Peyer's patch (tissue), 4 donors: ENCODE results near the gene CHCT1. TPM values are rescaled to one million over a fixed set of nuclear protein-coding genes. Genes with fewer than 3 reads are reported as not detected.
"Not testable (repeated sequence)": the region's sequence is repeated elsewhere in the genome, so short reads cannot be mapped to it uniquely, and the experiment has no call there.

Experiments
- DNase-seq, 3 donors: peaks; one replicate each; pipeline ENCODE4 v3.0.0-alpha.2; 2017 to 2019
- H3K27ac ChIP-seq, 4 donors: fragments of 200-600 bp; sonication (generic); one replicate each; pipeline ENCODE4 v1.5.1; 2016 to 2019
- H3K27me3 ChIP-seq, 2 donors: fragments of 200-600 bp; sonication (generic); one replicate each; pipeline ENCODE4 v1.5.1; 2019
- H3K36me3 ChIP-seq, 3 donors: fragments of 200-600 bp; sonication (generic); one replicate each; pipeline ENCODE4 v1.5.1; 2016 to 2019
- H3K4me1 ChIP-seq, 4 donors: fragments of 200-600 bp; sonication (generic); one replicate each; pipeline ENCODE4 v1.5.1; 2016 to 2019
- H3K4me3 ChIP-seq, 4 donors: fragments of 200-600 bp; sonication (generic); 1 replicate in 3 of 4; 2 replicates in 1 of 4; pipeline ENCODE4 v1.5.1; 2016 to 2019; ENCODE audit warnings: mild to moderate bottlenecking in 1 of 4
- H3K9me3 ChIP-seq, 4 donors: fragments of 200-600 bp; sonication (generic); one replicate each; pipeline ENCODE4 v1.5.1; 2016 to 2019; ENCODE audit warnings: mild to moderate bottlenecking in 1 of 4
- POLR2A ChIP-seq, 2 donors: fragments of 450-650 bp; IDR thresholded peaks; one replicate each; pipeline ENCODE4 v1.5.1; 2017; ENCODE audit warnings: antibody characterized with exemption in 2 of 2, mild to moderate bottlenecking in 2 of 2, moderate library complexity in 2 of 2
- total RNA-seq, 4 donors: library from RNA; depleted of rRNA; stranded (reverse); fragments of >200 nt; gene quantifications; one replicate each; pipeline ENCODE4 v1.1.0, GENCODE V29; 2016
- TF ChIP-seq, protein P1 (sequence below), 6 experiments: fragments of 450-650 bp in 4 of 6; fragments of 200-600 bp in 2 of 6; sonication (generic) in 1 of 6; IDR thresholded peaks; one replicate each; pipeline ENCODE4 v1.5.1; 2017 to 2019; ENCODE audit warnings: antibody characterized with exemption in 6 of 6, mild to moderate bottlenecking in 3 of 6, moderate library complexity in 1 of 6

The CHCT1 gene
- total RNA-seq, 4 donors from 2014 or later = not detected

DNA sequence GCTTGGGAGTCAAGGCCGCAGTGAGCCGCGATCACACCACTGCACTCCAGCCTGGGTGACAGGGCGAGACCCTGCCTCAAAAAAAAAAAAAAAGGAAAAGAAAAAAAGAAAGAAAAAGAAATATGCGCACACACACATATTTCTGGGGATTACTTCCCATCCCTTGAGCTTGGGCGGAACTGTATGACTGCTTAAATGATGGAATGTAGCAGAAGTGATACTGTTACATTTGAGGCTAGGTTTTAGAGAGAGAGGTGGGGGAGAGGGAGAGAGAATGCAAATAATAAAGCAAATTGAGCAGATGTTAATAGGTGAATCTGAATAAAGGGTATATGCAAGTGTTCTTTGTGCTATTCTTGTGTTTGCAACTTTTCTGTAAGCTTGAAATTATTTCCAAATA, 18.3 kb upstream of the CHCT1 start:
- H3K9me3 ChIP-seq = no peaks in the 10 kb centered on the region
- DNase-seq = no peak
- no peaks in the 10 kb centered on the region for H3K36me3 ChIP-seq
- TF ChIP-seq, protein P1, sequence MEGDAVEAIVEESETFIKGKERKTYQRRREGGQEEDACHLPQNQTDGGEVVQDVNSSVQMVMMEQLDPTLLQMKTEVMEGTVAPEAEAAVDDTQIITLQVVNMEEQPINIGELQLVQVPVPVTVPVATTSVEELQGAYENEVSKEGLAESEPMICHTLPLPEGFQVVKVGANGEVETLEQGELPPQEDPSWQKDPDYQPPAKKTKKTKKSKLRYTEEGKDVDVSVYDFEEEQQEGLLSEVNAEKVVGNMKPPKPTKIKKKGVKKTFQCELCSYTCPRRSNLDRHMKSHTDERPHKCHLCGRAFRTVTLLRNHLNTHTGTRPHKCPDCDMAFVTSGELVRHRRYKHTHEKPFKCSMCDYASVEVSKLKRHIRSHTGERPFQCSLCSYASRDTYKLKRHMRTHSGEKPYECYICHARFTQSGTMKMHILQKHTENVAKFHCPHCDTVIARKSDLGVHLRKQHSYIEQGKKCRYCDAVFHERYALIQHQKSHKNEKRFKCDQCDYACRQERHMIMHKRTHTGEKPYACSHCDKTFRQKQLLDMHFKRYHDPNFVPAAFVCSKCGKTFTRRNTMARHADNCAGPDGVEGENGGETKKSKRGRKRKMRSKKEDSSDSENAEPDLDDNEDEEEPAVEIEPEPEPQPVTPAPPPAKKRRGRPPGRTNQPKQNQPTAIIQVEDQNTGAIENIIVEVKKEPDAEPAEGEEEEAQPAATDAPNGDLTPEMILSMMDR (IDR thresholded peaks at IDR 0.05) = no peak
- TF ChIP-seq POLR2A (IDR thresholded peaks at IDR 0.05) = no peak
- H3K27ac ChIP-seq = no peak overlapping the region
- H3K4me1 ChIP-seq = no peaks in the 10 kb centered on the region
- H3K4me3 ChIP-seq = no peak overlapping the region
- H3K27me3 ChIP-seq = no peaks in the 10 kb centered on the region

GRCh38 chr17:60406887-60407286, 15.4 kb upstream of the CHCT1 start:
- H3K4me3 ChIP-seq = no peak overlapping the region
- DNase-seq = no peak
- no peaks in the 10 kb centered on the region for H3K27me3 ChIP-seq
- no peaks in the 10 kb centered on the region for H3K9me3 ChIP-seq
- no peak overlapping the region for H3K27ac ChIP-seq
- H3K36me3 ChIP-seq = no peaks in the 10 kb centered on the region
- no peaks in the 10 kb centered on the region for H3K4me1 ChIP-seq
- no peak for TF ChIP-seq POLR2A (IDR thresholded peaks at IDR 0.05)
- TF ChIP-seq, protein P1 (IDR thresholded peaks at IDR 0.05) = no peak

- Histone ChIP-seq H3K27me3 (no peaks in the 10 kb centered on the region), H3K27ac (no peak overlapping the region), H3K36me3 (no peaks in the 10 kb centered on the region), H3K9me3 (no peaks in the 10 kb centered on the region), H3K4me3 (no peak overlapping the region), H3K4me1 (no peaks in the 10 kb centered on the region)
- no peak for TF ChIP-seq POLR2A (IDR thresholded peaks at IDR 0.05)
- TF ChIP-seq, protein P1 (IDR thresholded peaks at IDR 0.05) = no peak
- no peak for DNase-seq
Observed at GRCh38 chr17:60410001-60410400, 12.3 kb upstream of the CHCT1 start.

DNA sequence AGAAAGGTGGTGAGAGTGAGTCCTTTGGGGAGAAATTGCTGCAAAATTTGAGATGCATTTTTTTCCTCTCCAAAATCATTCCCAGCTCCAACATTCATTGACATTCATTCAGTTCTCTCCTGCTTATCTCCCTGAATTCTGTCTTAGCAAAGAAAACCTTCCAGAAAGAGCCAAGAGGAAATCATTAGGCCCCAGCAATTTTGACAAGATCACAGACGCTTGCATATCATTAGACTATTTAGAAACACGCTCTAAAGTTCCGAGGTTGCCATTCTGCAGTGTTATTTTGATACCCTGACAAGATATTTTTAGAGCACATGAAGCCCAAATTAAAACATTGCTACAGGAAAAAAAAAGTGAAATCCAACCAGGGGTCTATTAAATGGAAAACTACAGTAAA, 9.6 kb upstream of the CHCT1 start:
- H3K36me3 ChIP-seq = no peaks in the 10 kb centered on the region
- H3K9me3 ChIP-seq = no peaks in the 10 kb centered on the region
- DNase-seq = no peak
- TF ChIP-seq POLR2A (IDR thresholded peaks at IDR 0.05) = no peak
- TF ChIP-seq, protein P1 (IDR thresholded peaks at IDR 0.05) = no peak
- H3K27ac ChIP-seq = no peak overlapping the region
- H3K27me3 ChIP-seq = no peaks in the 10 kb centered on the region
- H3K4me3 ChIP-seq = no peak overlapping the region
- H3K4me1 ChIP-seq = no peaks in the 10 kb centered on the region

DNA sequence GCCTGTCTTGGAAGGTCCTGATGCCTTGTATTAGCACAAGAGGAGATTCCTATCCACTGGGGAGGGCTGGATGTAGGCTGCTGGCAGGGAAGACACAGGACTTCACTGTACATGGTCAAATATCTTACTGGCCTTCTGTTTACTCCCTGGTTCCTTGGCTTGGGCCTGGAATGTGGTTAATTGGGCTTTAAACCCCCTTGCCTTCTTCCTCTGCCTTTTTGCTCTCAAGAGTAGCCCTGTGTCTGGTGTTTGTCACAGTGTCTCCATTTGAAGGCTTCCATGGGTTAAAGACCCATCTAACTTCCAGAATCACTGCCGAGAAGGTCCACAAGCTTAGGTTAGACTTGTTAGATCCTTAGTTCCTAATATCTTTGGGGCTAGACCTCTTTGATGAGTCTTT, 7.1 kb upstream of the CHCT1 start:
- no peak for DNase-seq
- Histone ChIP-seq H3K36me3 (no peaks in the 10 kb centered on the region), H3K4me1 (no peaks in the 10 kb centered on the region), H3K9me3 (no peaks in the 10 kb centered on the region), H3K27me3 (no peaks in the 10 kb centered on the region), H3K27ac (no peak overlapping the region), H3K4me3 (no peak overlapping the region)
- TF ChIP-seq, protein P1 (IDR thresholded peaks at IDR 0.05) = no peak
- TF ChIP-seq POLR2A (IDR thresholded peaks at IDR 0.05) = no peak

GRCh38 chr17:60416368-60416925, 5.8 kb upstream of the CHCT1 start:
- Histone ChIP-seq H3K4me3 (no peak overlapping the region), H3K4me1 (no peaks in the 10 kb centered on the region), H3K27me3 (no peaks in the 10 kb centered on the region), H3K9me3 (no peaks in the 10 kb centered on the region), H3K27ac (no peak overlapping the region), H3K36me3 (no peaks in the 10 kb centered on the region)
- DNase-seq = no peak
- TF ChIP-seq, protein P1 (IDR thresholded peaks at IDR 0.05) = no peak
- no peak for TF ChIP-seq POLR2A (IDR thresholded peaks at IDR 0.05)

DNA sequence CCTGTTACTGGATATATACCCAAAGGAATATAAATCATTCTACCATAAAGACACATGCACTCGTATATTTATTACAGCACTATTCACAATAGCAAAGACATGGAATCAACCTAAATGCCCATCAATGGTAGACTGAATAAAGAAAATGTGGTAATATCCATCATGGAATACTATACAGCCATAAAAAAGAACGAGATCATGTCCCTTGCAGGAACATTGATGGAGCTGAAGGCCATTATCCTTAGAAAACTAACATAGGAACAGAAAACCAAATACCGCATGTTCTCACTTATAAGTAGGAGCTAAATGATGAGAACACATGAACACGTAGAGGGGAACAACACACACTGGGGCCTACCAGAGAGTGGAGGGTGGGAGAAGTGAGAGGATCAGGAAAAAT, 3.3 kb upstream of the CHCT1 start:
- not testable (repeated sequence) for DNase-seq, H3K27ac ChIP-seq, H3K4me3 ChIP-seq, H3K4me1 ChIP-seq, H3K9me3 ChIP-seq, H3K36me3 ChIP-seq, H3K27me3 ChIP-seq

DNA sequence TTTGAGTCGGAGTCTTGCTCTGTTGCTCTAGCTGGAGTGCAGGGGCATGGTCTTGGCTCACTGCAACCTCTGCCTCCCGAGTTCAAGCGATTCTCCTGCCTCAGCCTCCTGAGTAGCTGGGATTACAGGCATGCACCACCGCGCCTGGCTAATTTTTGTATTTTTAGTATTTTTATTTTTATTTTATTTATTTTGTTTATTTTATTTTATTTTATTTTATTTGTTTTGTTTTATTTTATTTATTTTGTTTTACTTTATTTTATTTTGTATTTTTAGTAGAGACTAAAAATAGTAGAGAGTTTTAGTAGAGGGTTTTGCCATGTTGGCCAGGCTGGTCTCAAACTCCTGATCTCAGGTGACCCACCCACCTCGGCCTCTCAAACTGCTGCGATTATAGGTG, 2.4 kb upstream of the CHCT1 start:
- H3K4me1 ChIP-seq, H3K4me3 ChIP-seq, DNase-seq, H3K27ac ChIP-seq, H3K9me3 ChIP-seq, H3K36me3 ChIP-seq, H3K27me3 ChIP-seq: not testable (repeated sequence)
